Loucy (cell line): ENCODE data around the gene MEGF10.

ENCODE experiments used
- EZH2phosphoT487 ChIP-seq: fragments of 200-600 bp; IDR thresholded peaks from 2 replicates; pipeline ENCODE4 v1.6.1; 2018; ENCODE audit warnings: antibody characterized with exemption, mild to moderate bottlenecking, moderate library complexity, borderline replicate concordance
- TF ChIP-seq, protein P1 (sequence below): fragments of 200-600 bp; sonication (generic); conservative IDR thresholded peaks from 2 replicates; pipeline ENCODE4 v1.5.1; 2014; ENCODE audit warnings: mild to moderate bottlenecking, antibody characterized with exemption, low read length

- TF ChIP-seq, protein P1, sequence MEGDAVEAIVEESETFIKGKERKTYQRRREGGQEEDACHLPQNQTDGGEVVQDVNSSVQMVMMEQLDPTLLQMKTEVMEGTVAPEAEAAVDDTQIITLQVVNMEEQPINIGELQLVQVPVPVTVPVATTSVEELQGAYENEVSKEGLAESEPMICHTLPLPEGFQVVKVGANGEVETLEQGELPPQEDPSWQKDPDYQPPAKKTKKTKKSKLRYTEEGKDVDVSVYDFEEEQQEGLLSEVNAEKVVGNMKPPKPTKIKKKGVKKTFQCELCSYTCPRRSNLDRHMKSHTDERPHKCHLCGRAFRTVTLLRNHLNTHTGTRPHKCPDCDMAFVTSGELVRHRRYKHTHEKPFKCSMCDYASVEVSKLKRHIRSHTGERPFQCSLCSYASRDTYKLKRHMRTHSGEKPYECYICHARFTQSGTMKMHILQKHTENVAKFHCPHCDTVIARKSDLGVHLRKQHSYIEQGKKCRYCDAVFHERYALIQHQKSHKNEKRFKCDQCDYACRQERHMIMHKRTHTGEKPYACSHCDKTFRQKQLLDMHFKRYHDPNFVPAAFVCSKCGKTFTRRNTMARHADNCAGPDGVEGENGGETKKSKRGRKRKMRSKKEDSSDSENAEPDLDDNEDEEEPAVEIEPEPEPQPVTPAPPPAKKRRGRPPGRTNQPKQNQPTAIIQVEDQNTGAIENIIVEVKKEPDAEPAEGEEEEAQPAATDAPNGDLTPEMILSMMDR, result no peak
- TF ChIP-seq EZH2phosphoT487, result no peak
Observed at GRCh38 chr5:127337876-127338275, 47.3 kb downstream of the MEGF10 start.
